GM23248 (cell line): Measurements from ENCODE around the gene NPSR1. TPM values are rescaled to one million over a fixed set of nuclear protein-coding genes. Genes with fewer than 3 reads are reported as not detected.

ENCODE experiments used
- DNase-seq: peaks from one replicate; pipeline ENCODE4 v3.0.0-alpha.2; 2015
- H2AFZ ChIP-seq: fragments of 200-600 bp; sonication (generic); 2 replicates; pipeline ENCODE4 v1.6.1; 2016; ENCODE audit warnings: antibody characterized with exemption
- H3F3A ChIP-seq: fragments of 200-600 bp; sonication (generic); 2 replicates; pipeline ENCODE4 v1.6.1; 2016; ENCODE audit warnings: mild to moderate bottlenecking, antibody characterized with exemption, mixed run types; ENCODE audit not compliant: insufficient read depth
- H3K27ac ChIP-seq: fragments of 200-600 bp; sonication (generic); 2 replicates; pipeline ENCODE4 v1.5.1; 2016; ENCODE audit warnings: mild to moderate bottlenecking
- H3K27me3 ChIP-seq: fragments of 200-600 bp; sonication (generic); replicated peaks from 2 replicates; pipeline ENCODE4 v1.6.1; 2016; ENCODE audit warnings: mild to moderate bottlenecking; ENCODE audit not compliant: insufficient read depth
- H3K36me3 ChIP-seq: fragments of 200-600 bp; sonication (generic); 2 replicates; pipeline ENCODE4 v1.6.1; 2016; ENCODE audit warnings: low read depth, mild to moderate bottlenecking
- H3K4me1 ChIP-seq: fragments of 200-600 bp; sonication (generic); 2 replicates; pipeline ENCODE4 v1.6.1; 2016; ENCODE audit warnings: mild to moderate bottlenecking; ENCODE audit not compliant: insufficient read depth
- H3K4me2 ChIP-seq: fragments of 200-600 bp; sonication (generic); one replicate; pipeline ENCODE4 v1.6.1; 2016; ENCODE audit warnings: mild to moderate bottlenecking; ENCODE audit not compliant: unreplicated experiment
- H3K4me3 ChIP-seq: fragments of 200-600 bp; sonication (generic); 2 replicates; pipeline ENCODE4 v1.5.1; 2016; ENCODE audit warnings: mild to moderate bottlenecking
- H3K79me2 ChIP-seq: fragments of 200-600 bp; sonication (generic); 2 replicates; pipeline ENCODE4 v1.6.1; 2016; ENCODE audit warnings: mild to moderate bottlenecking; ENCODE audit not compliant: insufficient read depth
- H3K9ac ChIP-seq: fragments of 200-600 bp; sonication (generic); 2 replicates; pipeline ENCODE4 v1.6.1; 2016; ENCODE audit warnings: mild to moderate bottlenecking
- H3K9me2 ChIP-seq: fragments of 200-600 bp; sonication (generic); 2 replicates; pipeline ENCODE4 v1.6.1; 2016; ENCODE audit warnings: mixed run types, mild to moderate bottlenecking, moderate library complexity; ENCODE audit not compliant: insufficient read depth
- H3K9me3 ChIP-seq: fragments of 200-600 bp; sonication (generic); one replicate; pipeline ENCODE4 v1.6.1; 2017; ENCODE audit warnings: low read depth
- H4K20me1 ChIP-seq: fragments of 200-600 bp; sonication (generic); 2 replicates; pipeline ENCODE4 v1.6.0; 2016; ENCODE audit not compliant: insufficient read depth
- EZH2 ChIP-seq: fragments of 200-600 bp; sonication (generic); IDR thresholded peaks from 2 replicates; pipeline ENCODE4 v1.6.1; 2018; ENCODE audit warnings: antibody characterized with exemption, mild to moderate bottlenecking; ENCODE audit not compliant: insufficient read depth, poor library complexity, severe bottlenecking
- EZH2phosphoT487 ChIP-seq: fragments of 200-600 bp; sonication (generic); IDR thresholded peaks from 2 replicates; pipeline ENCODE4 v1.6.1; 2018; ENCODE audit warnings: antibody characterized with exemption, moderate library complexity, mild to moderate bottlenecking, low read depth; ENCODE audit not compliant: insufficient read depth
- WGBS, 2 experiments: methylation state at CpG; one replicate each; pipeline ENCODE4 v1.1.6; 2015 to 2017; ENCODE audit warnings: low lambda C conversion rate in 2 of 2, low coverage in 1 of 2; ENCODE audit errors: missing lambda C conversion rate in 2 of 2; 5-methylcytosine and 5-hydroxymethylcytosine counted together
- in situ Hi-C: fragments of 300-500 bp; cut with MboI; formaldehyde crosslinking; loops from 2 replicates; pipeline ENCODE4 v1.15.0; 2020
- polyA plus RNA-seq: library from polyadenylated mRNA; unstranded; fragments of >200 nt; fragmentation: Nextera tagmentation; extraction: Ambion mirVana; gene quantifications from 2 replicates; pipeline ENCODE4 v1.2.1, GENCODE V29; 2016
- total RNA-seq: library from RNA; depleted of rRNA; stranded (reverse); fragments of >200 nt; shearing (Covaris generic); gene quantifications from 2 replicates; pipeline ENCODE4 v1.2.3, GENCODE V29; 2014

The NPSR1 gene
- total and polyA plus RNA-seq, 2 experiments from 2014 or later = not detected

DNA sequence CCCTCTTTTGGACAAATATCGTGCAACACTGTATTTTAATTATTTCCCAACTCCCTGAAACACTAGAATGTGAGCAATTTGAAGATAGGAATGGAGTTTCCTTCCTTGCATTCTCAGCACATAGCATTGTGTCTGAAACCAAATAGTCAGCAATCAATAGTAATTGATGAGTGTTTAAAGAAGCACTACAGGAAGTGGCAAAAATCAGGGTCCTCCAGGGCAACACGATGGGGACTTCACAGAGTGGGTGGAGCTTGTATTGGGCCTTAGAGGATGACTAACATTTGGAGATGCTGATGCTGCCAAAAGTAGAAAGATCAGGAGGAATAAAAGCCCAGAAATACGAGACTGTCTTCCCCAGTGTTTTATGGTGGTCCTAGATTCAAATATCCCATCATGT, 94.9 kb downstream of the NPSR1 start:
- Histone ChIP-seq H3K27ac (no peak overlapping the region), H3K36me3 (no peaks in the 10 kb centered on the region), H3F3A (no peaks in the 10 kb centered on the region), H3K9me3 (no peaks in the 10 kb centered on the region), H4K20me1 (no peaks in the 10 kb centered on the region), H3K27me3 (peaks cover 10% of the 10 kb centered on the region; the same call in 1 of the 2 replicates), H3K79me2 (no peaks in the 10 kb centered on the region), H3K9me2 (no peaks in the 10 kb centered on the region), H3K9ac (no peak overlapping the region), H2AFZ (no peak overlapping the region), H3K4me2 (no peak overlapping the region), H3K4me1 (no peaks in the 10 kb centered on the region), H3K4me3 (no peak overlapping the region)
- TF ChIP-seq EZH2 (no peak), EZH2phosphoT487 (no peak)
- in situ Hi-C loops = no loop called here
- WGBS, 2 experiments = 10% methylated on average over 3 of the region's 3 CpGs
- no peak for DNase-seq

DNA sequence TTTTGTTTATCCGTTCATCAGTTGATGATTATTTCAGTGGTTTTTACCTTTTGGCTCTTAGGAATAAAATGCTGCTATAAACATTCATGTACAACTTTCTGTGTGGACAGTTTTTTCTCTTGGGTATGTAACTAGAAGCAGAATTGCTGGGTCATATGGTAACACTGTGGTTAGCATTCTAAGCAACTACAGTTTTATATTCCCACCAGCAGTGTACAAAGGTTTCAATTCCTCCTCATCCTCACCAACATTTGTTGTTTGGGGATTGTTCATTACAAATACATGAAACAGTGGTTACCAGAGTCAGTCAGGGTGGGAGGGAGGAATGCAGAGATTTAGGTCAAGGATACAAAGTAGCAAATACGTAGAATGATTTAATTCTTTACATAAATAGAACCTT, 97.0 kb downstream of the NPSR1 start:
- TF ChIP-seq EZH2phosphoT487 (no peak), EZH2 (no peak)
- H4K20me1 ChIP-seq = no peaks in the 10 kb centered on the region
- 2 to 5% methylated on average over 2 of the region's 2 CpGs for WGBS, 2 experiments
- no peaks in the 10 kb centered on the region for H3K79me2 ChIP-seq
- no peak overlapping the region for H3K4me3 ChIP-seq
- H2AFZ ChIP-seq = no peak overlapping the region
- no peaks in the 10 kb centered on the region for H3K4me1 ChIP-seq
- DNase-seq = no peak
- H3K4me2 ChIP-seq = no peak overlapping the region
- H3K9ac ChIP-seq = no peak overlapping the region
- no peaks in the 10 kb centered on the region for H3K36me3 ChIP-seq
- in situ Hi-C loops = no loop called here
- H3K27ac ChIP-seq = no peak overlapping the region
- H3K27me3 ChIP-seq = peaks cover 10% of the 10 kb centered on the region; the same call in 1 of the 2 replicates
- no peaks in the 10 kb centered on the region for H3F3A ChIP-seq
- H3K9me2 ChIP-seq = no peaks in the 10 kb centered on the region
- no peaks in the 10 kb centered on the region for H3K9me3 ChIP-seq

DNA sequence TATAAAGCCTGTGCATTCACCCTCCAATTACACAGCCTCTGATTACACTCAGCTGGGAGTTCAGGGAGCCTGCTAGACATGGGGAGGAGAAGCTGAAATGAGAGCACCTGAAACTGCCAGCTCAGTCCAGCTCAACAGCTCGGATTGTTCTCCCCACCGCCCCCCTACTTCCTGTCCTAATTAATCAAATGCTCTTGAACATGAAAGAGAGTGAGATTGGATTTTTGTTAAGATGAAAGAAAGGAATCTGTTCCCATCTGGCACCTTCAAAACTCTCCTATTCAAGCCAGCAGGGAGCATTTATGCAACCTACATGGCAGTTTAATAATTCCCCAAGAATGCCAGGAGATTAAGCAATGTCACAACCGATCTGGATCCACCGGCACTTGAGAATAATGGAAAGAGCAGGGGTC, 98.0 kb downstream of the NPSR1 start:
- H3K4me2 ChIP-seq = no peak overlapping the region
- no peak overlapping the region for H2AFZ ChIP-seq
- H3K4me3 ChIP-seq = no peak overlapping the region
- no peaks in the 10 kb centered on the region for H3K4me1 ChIP-seq
- WGBS, 2 experiments = 8 to 17% methylated on average over 4 of the region's 4 CpGs
- H3K79me2 ChIP-seq = no peaks in the 10 kb centered on the region
- in situ Hi-C loops = no loop called here
- no peaks in the 10 kb centered on the region for H3K9me3 ChIP-seq
- TF ChIP-seq EZH2phosphoT487 (no peak), EZH2 (no peak)
- H3K27ac ChIP-seq = no peak overlapping the region
- DNase-seq = no peak
- H3K36me3 ChIP-seq = no peaks in the 10 kb centered on the region
- no peaks in the 10 kb centered on the region for H4K20me1 ChIP-seq
- no peaks in the 10 kb centered on the region for H3F3A ChIP-seq
- H3K9ac ChIP-seq = no peak overlapping the region
- peaks cover 15% of the 10 kb centered on the region; the same call in 1 of the 2 replicates for H3K27me3 ChIP-seq
- no peaks in the 10 kb centered on the region for H3K9me2 ChIP-seq

DNA sequence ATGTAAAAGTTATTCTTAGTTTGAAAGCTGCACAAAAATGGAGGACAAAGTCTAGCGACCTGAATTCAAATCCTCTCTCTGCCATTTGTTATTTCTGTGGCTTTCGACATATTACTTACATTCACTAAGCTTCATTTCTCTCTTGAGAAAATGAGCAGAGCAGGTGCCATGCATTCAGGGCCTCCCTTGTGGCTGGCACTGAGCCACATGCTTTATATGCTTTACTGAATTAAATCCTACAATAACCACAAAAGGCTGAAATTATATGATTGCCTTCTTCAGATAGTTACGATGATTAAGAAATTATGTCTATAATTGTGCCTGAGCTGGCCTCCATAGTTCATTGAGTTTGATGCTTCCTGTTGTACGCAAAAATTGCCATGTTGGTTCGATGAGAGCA, 98.7 kb downstream of the NPSR1 start:
- no peak overlapping the region for H3K4me2 ChIP-seq
- no peaks in the 10 kb centered on the region for H3F3A ChIP-seq
- H3K9me3 ChIP-seq = no peaks in the 10 kb centered on the region
- no peak overlapping the region for H3K27ac ChIP-seq
- H3K9me2 ChIP-seq = no peaks in the 10 kb centered on the region
- no peaks in the 10 kb centered on the region for H3K4me1 ChIP-seq
- peaks cover 20% of the 10 kb centered on the region; the same call in 1 of the 2 replicates for H3K27me3 ChIP-seq
- no peaks in the 10 kb centered on the region for H4K20me1 ChIP-seq
- H3K79me2 ChIP-seq = no peaks in the 10 kb centered on the region
- 38 to 41% methylated on average over 5 of the region's 5 CpGs for WGBS, 2 experiments
- H2AFZ ChIP-seq = no peak overlapping the region
- in situ Hi-C loops = no loop called here
- H3K4me3 ChIP-seq = no peak overlapping the region
- H3K9ac ChIP-seq = no peak overlapping the region
- no peak for DNase-seq
- H3K36me3 ChIP-seq = no peaks in the 10 kb centered on the region
- TF ChIP-seq EZH2 (no peak), EZH2phosphoT487 (no peak)
